Measurements from ENCODE around the gene UCP2.

The UCP2 gene

GRCh38 chr11:73968356-73968966 is 14.2 kb downstream of the UCP2 start:
- DNase-seq: no peak

GRCh38 chr11:73965764-73966121 is 16.9 kb downstream of the UCP2 start:
- DNase-seq: no peak

GRCh38 chr11:73965076-73965763 is 17.4 kb downstream of the UCP2 start:
- no peak for DNase-seq

GRCh38 chr11:73963861-73964260 is 18.8 kb downstream of the UCP2 start:
- no peak for DNase-seq

- DNase-seq: no peak
These were observed 20.4 kb downstream of the UCP2 start for GRCh38 chr11:73962101-73962705.

GRCh38 chr11:73961321-73961720 is 21.3 kb downstream of the UCP2 start:
- no peak for DNase-seq

- DNase-seq: no peak
These were observed 24.0 kb downstream of the UCP2 start for GRCh38 chr11:73958521-73959141.

GRCh38 chr11:73957654-73958361 is 24.8 kb downstream of the UCP2 start:
- no peak for DNase-seq

GRCh38 chr11:73956876-73957653 is 25.6 kb downstream of the UCP2 start:
- DNase-seq: no peak

- peak; percentile 94 for DNase-seq
These were observed 30.8 kb downstream of the UCP2 start for GRCh38 chr11:73951797-73952196.

- DNase-seq: peak; percentile 79
These were observed 31.6 kb downstream of the UCP2 start, which contains the start of gene DNAJB13 for GRCh38 chr11:73950869-73951710. DNAJB13 (plus strand) TSS chr11:73951026; CDS start chr11:73951070, 44 bp downstream.

- no peak for DNase-seq
These were observed 32.7 kb downstream of the UCP2 start for GRCh38 chr11:73949912-73950311.

GRCh38 chr11:73949246-73949645 is 33.4 kb downstream of the UCP2 start:
- DNase-seq: no peak

GRCh38 chr11:73946798-73947458 is 35.7 kb downstream of the UCP2 start:
- DNase-seq: no peak

GRCh38 chr11:73945396-73945795 is 37.2 kb downstream of the UCP2 start:
- no peak for DNase-seq

GRCh38 chr11:73944901-73945300 is 37.7 kb downstream of the UCP2 start:
- no peak for DNase-seq

GRCh38 chr11:73944085-73944484 is 38.6 kb downstream of the UCP2 start:
- DNase-seq: no peak

GRCh38 chr11:73942010-73942409 is 40.6 kb downstream of the UCP2 start:
- DNase-seq: no peak

- DNase-seq: no peak
These were observed 41.7 kb downstream of the UCP2 start for GRCh38 chr11:73940801-73941570.

GRCh38 chr11:73939096-73939495 is 43.5 kb downstream of the UCP2 start:
- DNase-seq: no peak
